Erythroblast (primary cell): ENCODE data around the gene ZBTB39.

Source experiments
- GATA1 ChIP-seq: IDR thresholded peaks from 2 replicates; pipeline ENCODE4 v1.6.1; 2011; ENCODE audit warnings: low read depth, mild to moderate bottlenecking, control low read depth, low read length, moderate library complexity
- POLR2A ChIP-seq: IDR thresholded peaks from 2 replicates; pipeline ENCODE4 v1.6.1; 2011; ENCODE audit warnings: mild to moderate bottlenecking, low read length

DNA sequence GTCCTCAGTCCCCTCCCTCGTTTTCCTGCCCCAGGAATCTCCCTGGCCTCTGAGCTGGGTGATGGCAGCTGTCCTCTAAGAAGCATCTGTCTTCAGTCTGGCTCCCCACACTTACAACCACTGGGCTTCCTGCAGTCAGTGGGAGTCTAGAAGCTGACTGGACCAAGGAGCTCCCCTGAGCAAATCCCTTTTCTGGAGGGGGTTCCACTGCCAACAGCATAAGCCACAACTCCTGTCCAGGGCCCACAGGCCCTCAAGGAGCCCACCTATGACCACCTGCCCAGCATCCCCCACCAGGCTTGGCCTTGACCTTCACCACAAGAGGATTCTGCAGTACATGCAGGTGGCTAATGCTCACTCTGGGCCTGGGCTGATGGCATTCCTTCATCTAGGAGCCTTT, 53.0 kb downstream of the ZBTB39 start:
- TF ChIP-seq POLR2A (no peak), GATA1 (no peak)
